GM18519 (cell line): ENCODE data around the gene CISH.

ENCODE experiments used
- ATAC-seq: cut with Tn5 transposase; IDR thresholded peaks from one replicate; pipeline ENCODE4 v1.9.1; 2021; ENCODE audit warnings: mild to moderate bottlenecking, moderate library complexity; ENCODE audit not compliant: unreplicated experiment, low FRiP score

Gene CISH

GRCh38 chr3:50611464-50612233 lies at the start of gene CISH:
TSS of gene CISH (minus strand) at chr3:50611774. CDS start at chr3:50611650, 124 bp downstream.
- ATAC-seq = peak; percentile 37

- no peak for ATAC-seq
Measured at GRCh38 chr3:50660386-50660785, 48.8 kb upstream of the CISH start.

- ATAC-seq = no peak
Measured at GRCh38 chr3:50658831-50659230, 47.3 kb upstream of the CISH start.

GRCh38 chr3:50658416-50658815 lies 46.8 kb upstream of the CISH start:
- ATAC-seq = no peak

- ATAC-seq = no peak
Measured at GRCh38 chr3:50657816-50658215, 46.2 kb upstream of the CISH start.

GRCh38 chr3:50657407-50657806 lies 45.8 kb upstream of the CISH start:
- no peak for ATAC-seq

- no peak for ATAC-seq
Measured at GRCh38 chr3:50656417-50657195, 45.0 kb upstream of the CISH start.

- no peak for ATAC-seq
Measured at GRCh38 chr3:50655009-50655830, 43.6 kb upstream of the CISH start.

- no peak for ATAC-seq
Measured at GRCh38 chr3:50653937-50654595, 42.5 kb upstream of the CISH start.

GRCh38 chr3:50652709-50653108 lies 41.1 kb upstream of the CISH start:
- no peak for ATAC-seq

- no peak for ATAC-seq
Measured at GRCh38 chr3:50651920-50652529, 40.5 kb upstream of the CISH start.

GRCh38 chr3:50651445-50651844 lies 39.9 kb upstream of the CISH start:
- no peak for ATAC-seq

GRCh38 chr3:50650018-50650417 lies 38.4 kb upstream of the CISH start:
- no peak for ATAC-seq

GRCh38 chr3:50649451-50649931 lies 37.9 kb upstream of the CISH start:
- ATAC-seq = no peak

- no peak for ATAC-seq
Measured at GRCh38 chr3:50648944-50649343, 37.4 kb upstream of the CISH start.

- no peak for ATAC-seq
Measured at GRCh38 chr3:50648313-50648712, 36.7 kb upstream of the CISH start.

GRCh38 chr3:50645378-50645777 lies 33.8 kb upstream of the CISH start:
- no peak for ATAC-seq

GRCh38 chr3:50644561-50644960 lies 33.0 kb upstream of the CISH start:
- ATAC-seq = no peak

- no peak for ATAC-seq
Measured at GRCh38 chr3:50642382-50642781, 30.8 kb upstream of the CISH start.

GRCh38 chr3:50639055-50639494 lies 27.5 kb upstream of the CISH start:
- ATAC-seq = no peak
